Adrenal gland (tissue), 19 donors: ENCODE measurements around the gene TMPRSS11D. TPM values are rescaled to one million over a fixed set of nuclear protein-coding genes. Genes with fewer than 3 reads are reported as not detected.

ENCODE experiments used
- DNase-seq, 7 donors: peaks; one replicate each; pipeline ENCODE4 v3.0.0-alpha.2; 2019 to 2020
- H3K27ac ChIP-seq, 5 donors: fragments of 200-600 bp; sonication (generic) in 4 of 5; 1 replicate in 3 of 5; 2 replicates in 2 of 5; pipeline versions ENCODE4 v1.5.1 to v1.8.0; 2016 to 2020; ENCODE audit warnings: mild to moderate bottlenecking in 1 of 5
- H3K27me3 ChIP-seq: fragments of 200-600 bp; 2 replicates; pipeline ENCODE4 v1.8.0; 2021
- H3K36me3 ChIP-seq, 2 donors: fragments of 200-600 bp; replicated peaks in 1 of 2; 1 replicate in 1 of 2; 2 replicates in 1 of 2; pipeline versions ENCODE4 v1.5.1 to v1.8.0; 2018 to 2022
- H3K4me1 ChIP-seq, 2 donors: fragments of 200-600 bp; replicated peaks in 1 of 2; 1 replicate in 1 of 2; 2 replicates in 1 of 2; pipeline versions ENCODE4 v1.5.1 to v1.8.0; 2018 to 2021
- H3K4me3 ChIP-seq, 4 donors: fragments of 200-600 bp; sonication (generic) in 3 of 4; one replicate each; pipeline ENCODE4 v1.5.1; 2016 to 2018
- H3K9me3 ChIP-seq, 3 donors: fragments of 200-600 bp; sonication (generic) in 1 of 3; replicated peaks in 1 of 3; 1 replicate in 2 of 3; 2 replicates in 1 of 3; pipeline versions ENCODE4 v1.5.1 to v1.8.0; 2016 to 2021
- POLR2A ChIP-seq, 2 donors: fragments of 450-650 bp; IDR thresholded peaks; one replicate each; pipeline ENCODE4 v1.6.1; 2017; ENCODE audit warnings: antibody characterized with exemption in 2 of 2, mild to moderate bottlenecking in 2 of 2, moderate library complexity in 1 of 2
- WGBS, 4 donors: extraction: QIAGEN DNeasy Blood & Tissue Kit in 2 of 4; methylation state at CpG; one replicate each; pipeline versions ENCODE4 v1.1.5 to v1.1.7; 2013 to 2017; 5-methylcytosine and 5-hydroxymethylcytosine counted together
- intact Hi-C, 2 donors: fragments of 100-400 bp; cut with DNase I; formaldehyde crosslinking; loops; one replicate each; pipeline versions ENCODE4 v1.14.1 to v1.15.0; 2022 to 2023
- long read RNA-seq, 10 donors: library from polyadenylated mRNA in 3 of 10; unstranded in 2 of 10; stranded (forward) in 1 of 10; transcript quantifications; one replicate each; pipeline ENCODE4 v2.0.0 and lab custom pipeline, GENCODE V29; 2021 to 2026
- polyA plus RNA-seq, 3 donors: library from polyadenylated mRNA; stranded (reverse); fragments of 200-250 nt in 2 of 3; fragments of 350-450 nt in 1 of 3; fragmentation: Illumina TruSeq in 1 of 3; extraction: RNeasy Lipid Tissue Mini Kit (QIAGEN cat#74804) in 1 of 3; gene quantifications; one replicate each; pipeline ENCODE4 v1.2.3, GENCODE V29; 2013 to 2014
- total RNA-seq, 9 donors: library from RNA; depleted of rRNA in 4 of 9; stranded (reverse); fragments of >200 nt in 4 of 9; fragments of 120-200 nt in 1 of 9; fragmentation: NEBNext Ultra II Directional in 1 of 9; extraction: Animal tissue kit (Norgen Biotek cat#: 25700) in 1 of 9; gene quantifications; one replicate each; pipeline versions ENCODE4 v1.1.0 to v1.2.4, GENCODE V29; 2013 to 2023
- TF ChIP-seq, protein P1 (sequence below), 6 experiments: fragments of 450-650 bp in 4 of 6; fragments of 200-600 bp in 2 of 6; sonication (generic) in 1 of 6; IDR thresholded peaks; 1 replicate in 5 of 6; 2 replicates in 1 of 6; pipeline versions ENCODE4 v1.5.1 to v1.8.0; 2016 to 2021; ENCODE audit warnings: antibody characterized with exemption in 6 of 6, mild to moderate bottlenecking in 2 of 6, moderate library complexity in 1 of 6
- donor health status: healthy with polysubstance abuse.
- donor health status: Bipolar disorder and iron deficiency.
- donor health status: DM: yes; HTN: yes; CAD: no.
- donor health status: DM: no; HTN: no; CAD: no.
- donor health status: DM: no; HTN: no; CAD: no.
- donor health status: DM: yes; HTN: yes; CAD: no.

Gene TMPRSS11D, protein sequence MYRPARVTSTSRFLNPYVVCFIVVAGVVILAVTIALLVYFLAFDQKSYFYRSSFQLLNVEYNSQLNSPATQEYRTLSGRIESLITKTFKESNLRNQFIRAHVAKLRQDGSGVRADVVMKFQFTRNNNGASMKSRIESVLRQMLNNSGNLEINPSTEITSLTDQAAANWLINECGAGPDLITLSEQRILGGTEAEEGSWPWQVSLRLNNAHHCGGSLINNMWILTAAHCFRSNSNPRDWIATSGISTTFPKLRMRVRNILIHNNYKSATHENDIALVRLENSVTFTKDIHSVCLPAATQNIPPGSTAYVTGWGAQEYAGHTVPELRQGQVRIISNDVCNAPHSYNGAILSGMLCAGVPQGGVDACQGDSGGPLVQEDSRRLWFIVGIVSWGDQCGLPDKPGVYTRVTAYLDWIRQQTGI
- not detected for total RNA-seq
- not detected for polyA plus RNA-seq
- long read RNA-seq, donor 1: 0 reads
- long read RNA-seq, donor 2: 0 reads
- long read RNA-seq, donor 3: 0 reads
- long read RNA-seq, donor 4: 0 reads
- long read RNA-seq, donor 5: 0 reads
- long read RNA-seq, donor 6: 0 reads
- long read RNA-seq, donor 7: 0 reads
- long read RNA-seq, donor 8: 0 reads
- long read RNA-seq, donor 9: 0 reads
- long read RNA-seq, donor 10: 0 reads

DNA sequence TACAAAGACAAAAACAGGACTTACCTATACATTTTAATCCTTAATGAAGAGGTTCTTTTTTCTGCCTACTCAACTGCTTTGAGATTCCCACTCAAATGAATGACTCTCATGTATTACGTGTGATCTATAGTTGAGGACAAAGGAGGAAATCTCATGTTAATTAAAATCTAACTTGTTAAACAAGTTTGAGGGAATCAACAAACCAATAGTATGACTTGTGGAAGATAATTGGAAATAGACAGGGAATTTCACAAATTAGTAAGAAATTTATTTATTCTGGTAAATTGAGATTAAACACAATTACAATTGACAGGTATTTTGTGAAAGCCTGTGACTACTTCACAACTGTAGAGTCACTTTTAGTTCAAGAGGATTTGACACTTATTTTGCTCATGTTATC lies at the start of gene TMPRSS11D:
TSS of gene TMPRSS11D (minus strand) at position 101 of the 400 bp plus-strand sequence. CDS start at position 32, 69 bp downstream.
- Histone ChIP-seq H3K27ac (no peak within 1 kb of the TSS), H3K4me1 (no peaks in the 10 kb centered on the region), H3K9me3 (no peaks in the 10 kb centered on the region), H3K27me3 (no peaks in the 10 kb centered on the region), H3K36me3 (no peaks in the 10 kb centered on the region), H3K4me3 (no peak within 1 kb of the TSS)
- DNase-seq: no peak
- 80 to 90% (median 84%) methylated on average over 1 of the region's 1 CpG for WGBS, 4 donors
- TF ChIP-seq, protein P1, sequence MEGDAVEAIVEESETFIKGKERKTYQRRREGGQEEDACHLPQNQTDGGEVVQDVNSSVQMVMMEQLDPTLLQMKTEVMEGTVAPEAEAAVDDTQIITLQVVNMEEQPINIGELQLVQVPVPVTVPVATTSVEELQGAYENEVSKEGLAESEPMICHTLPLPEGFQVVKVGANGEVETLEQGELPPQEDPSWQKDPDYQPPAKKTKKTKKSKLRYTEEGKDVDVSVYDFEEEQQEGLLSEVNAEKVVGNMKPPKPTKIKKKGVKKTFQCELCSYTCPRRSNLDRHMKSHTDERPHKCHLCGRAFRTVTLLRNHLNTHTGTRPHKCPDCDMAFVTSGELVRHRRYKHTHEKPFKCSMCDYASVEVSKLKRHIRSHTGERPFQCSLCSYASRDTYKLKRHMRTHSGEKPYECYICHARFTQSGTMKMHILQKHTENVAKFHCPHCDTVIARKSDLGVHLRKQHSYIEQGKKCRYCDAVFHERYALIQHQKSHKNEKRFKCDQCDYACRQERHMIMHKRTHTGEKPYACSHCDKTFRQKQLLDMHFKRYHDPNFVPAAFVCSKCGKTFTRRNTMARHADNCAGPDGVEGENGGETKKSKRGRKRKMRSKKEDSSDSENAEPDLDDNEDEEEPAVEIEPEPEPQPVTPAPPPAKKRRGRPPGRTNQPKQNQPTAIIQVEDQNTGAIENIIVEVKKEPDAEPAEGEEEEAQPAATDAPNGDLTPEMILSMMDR (IDR thresholded peaks at IDR 0.05): no peak
- no peak for TF ChIP-seq POLR2A (IDR thresholded peaks at IDR 0.05)
- intact Hi-C loops: no loop called here

DNA sequence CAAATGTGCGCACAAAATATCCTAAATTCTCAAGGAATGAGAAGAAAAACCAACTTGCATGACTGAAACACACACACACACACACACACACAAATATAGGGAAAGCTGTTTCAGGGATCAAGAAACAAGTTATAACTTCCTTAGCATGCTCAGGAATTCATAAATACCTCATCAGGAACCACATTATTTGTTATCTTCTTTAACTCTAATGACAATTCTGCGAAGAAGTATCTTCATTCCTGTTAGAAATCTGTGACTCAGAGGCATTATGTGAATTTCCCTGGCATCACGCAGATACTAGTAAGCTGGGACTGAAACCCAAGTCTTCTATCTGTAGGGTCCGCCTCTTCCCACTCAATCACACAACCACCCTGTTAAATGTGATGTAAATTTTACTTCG lies 49.2 kb upstream of the TMPRSS11D start:
- Histone ChIP-seq H3K36me3 (no peaks in the 10 kb centered on the region), H3K4me1 (no peaks in the 10 kb centered on the region), H3K27ac (no peak overlapping the region), H3K27me3 (no peaks in the 10 kb centered on the region), H3K4me3 (no peak overlapping the region), H3K9me3 (no peaks in the 10 kb centered on the region)
- intact Hi-C loops: no loop called here
- no peak for DNase-seq
- WGBS, 4 donors: 87 to 92% (median 91%) methylated on average over 5 of the region's 5 CpGs
- TF ChIP-seq, protein P1 (IDR thresholded peaks at IDR 0.05): no peak
- TF ChIP-seq POLR2A (IDR thresholded peaks at IDR 0.05): no peak

DNA sequence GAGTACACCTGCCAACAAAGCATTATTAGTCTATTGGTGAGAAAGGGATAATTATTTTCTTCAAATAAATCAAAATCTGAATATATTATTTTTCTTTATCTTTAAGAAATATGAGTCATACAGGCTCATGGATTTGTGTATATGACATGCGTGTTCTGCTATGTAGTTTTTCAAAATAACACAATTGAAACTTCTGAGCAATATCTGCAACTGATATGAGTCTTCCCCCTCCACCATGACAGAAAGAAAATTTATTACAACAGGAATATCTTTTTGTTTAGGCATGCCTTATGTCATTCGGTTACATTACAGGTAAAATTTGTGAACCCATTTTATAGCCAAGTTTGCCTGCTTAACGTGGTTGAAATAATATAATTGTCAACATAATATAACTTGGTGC lies 47.5 kb upstream of the TMPRSS11D start:
- Histone ChIP-seq H3K36me3 (no peaks in the 10 kb centered on the region), H3K27ac (no peak overlapping the region), H3K4me3 (no peak overlapping the region), H3K9me3 (no peaks in the 10 kb centered on the region), H3K4me1 (no peaks in the 10 kb centered on the region), H3K27me3 (no peaks in the 10 kb centered on the region)
- WGBS, 4 donors: 87 to 91% (median 89%) methylated on average over 3 of the region's 3 CpGs
- DNase-seq: no peak
- intact Hi-C loops: no loop called here
- TF ChIP-seq, protein P1 (IDR thresholded peaks at IDR 0.05): no peak
- TF ChIP-seq POLR2A (IDR thresholded peaks at IDR 0.05): no peak

DNA sequence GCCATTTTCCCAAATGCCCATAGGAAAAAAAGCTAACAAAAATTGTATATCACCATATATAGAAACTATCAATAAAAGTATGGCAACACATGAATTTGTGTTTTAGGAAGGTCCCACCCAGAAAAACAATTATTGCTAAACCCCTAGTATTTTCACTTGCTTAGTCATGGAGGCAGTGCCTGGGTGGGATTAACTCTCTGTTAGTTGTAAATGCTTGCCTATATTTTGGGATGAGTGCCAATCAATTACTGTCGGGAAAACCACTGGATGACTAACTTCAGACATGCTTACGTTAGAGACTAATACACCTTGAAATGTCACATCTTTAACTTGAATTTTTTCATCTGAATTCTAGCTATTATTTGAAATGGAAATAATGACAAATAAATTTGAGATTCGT lies 45.6 kb upstream of the TMPRSS11D start:
- Histone ChIP-seq H3K27me3 (no peaks in the 10 kb centered on the region), H3K27ac (no peak overlapping the region), H3K9me3 (no peaks in the 10 kb centered on the region), H3K36me3 (no peaks in the 10 kb centered on the region), H3K4me1 (no peaks in the 10 kb centered on the region), H3K4me3 (no peak overlapping the region)
- TF ChIP-seq, protein P1 (IDR thresholded peaks at IDR 0.05): no peak
- no peak for TF ChIP-seq POLR2A (IDR thresholded peaks at IDR 0.05)
- 60 to 77% (median 71%) methylated on average over 3 of the region's 3 CpGs for WGBS, 4 donors
- intact Hi-C loops: no loop called here
- DNase-seq: no peak
